Heart left ventricle (tissue), 13 donors: ENCODE measurements around the gene NME1.

ENCODE experiments used
- POLR2A ChIP-seq, 2 donors: fragments of 450-650 bp; IDR thresholded peaks; one replicate each; pipeline ENCODE4 v1.6.1; 2017; ENCODE audit warnings: antibody characterized with exemption in 2 of 2, mild to moderate bottlenecking in 2 of 2, moderate library complexity in 2 of 2
- TF ChIP-seq, protein P1 (sequence below), 12 donors: fragments of 200-600 bp; sonication (generic) in 4 of 12; IDR thresholded peaks; one replicate each; pipeline versions ENCODE4 v1.5.0 to v1.8.0; 2018 to 2022; ENCODE audit warnings: antibody characterized with exemption in 12 of 12, mild to moderate bottlenecking in 5 of 12
- donor health status: ischemic (EF 13 %, LVEDD 7.1; RV severe dilation, severe dysfunction).
- donor health status: DM: no; HTN: yes; CAD: no.
- donor health status: DM: no; HTN: no; CAD: no.
- donor health status: ischemic (EF 25% LVEDD 6.9; RV normal size, moderate dysfunction).
- donor health status: ischemic (EF 25% LVEDD 5.7; RV mildly dilated, moderate dysfunction).
- donor health status: ischemic (EF 35%, LVEDD 5.7; RV mildly dilated, moderate dysfunction).
- donor health status: nonischemic (EF 11% LVEDD 7.7; RV severe dilation, severe dysfunction).
- donor health status: DM: yes; HTN: yes; CAD: no.
- donor health status: PGD.
- donor health status: ischemic (EF 29% LVEDD 5.4; RV normal size, mild dysfunction).
- donor health status: nonischemic (EF 23%, LVEDD 6.1; RV moderate dilation, normal function).

DNA sequence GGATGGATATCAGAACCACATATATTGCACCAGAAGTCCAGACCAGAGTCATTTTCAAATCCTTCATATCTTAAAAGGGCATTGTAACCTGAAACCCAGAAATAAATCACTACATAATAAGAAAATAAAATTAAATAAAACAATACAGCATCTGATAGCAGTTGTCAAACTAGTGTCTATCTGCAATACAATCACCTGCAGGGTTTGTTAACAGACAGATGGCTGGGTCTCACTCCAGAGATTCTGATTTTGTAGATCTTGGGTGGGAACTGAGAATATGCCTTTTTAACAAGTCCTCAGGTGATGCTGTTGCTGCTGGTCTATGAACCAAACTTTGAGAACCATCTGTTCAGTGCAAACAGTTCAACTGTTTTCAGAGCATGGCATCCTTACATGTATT lies 50.5 kb downstream of the NME1 start:
- TF ChIP-seq, protein P1, sequence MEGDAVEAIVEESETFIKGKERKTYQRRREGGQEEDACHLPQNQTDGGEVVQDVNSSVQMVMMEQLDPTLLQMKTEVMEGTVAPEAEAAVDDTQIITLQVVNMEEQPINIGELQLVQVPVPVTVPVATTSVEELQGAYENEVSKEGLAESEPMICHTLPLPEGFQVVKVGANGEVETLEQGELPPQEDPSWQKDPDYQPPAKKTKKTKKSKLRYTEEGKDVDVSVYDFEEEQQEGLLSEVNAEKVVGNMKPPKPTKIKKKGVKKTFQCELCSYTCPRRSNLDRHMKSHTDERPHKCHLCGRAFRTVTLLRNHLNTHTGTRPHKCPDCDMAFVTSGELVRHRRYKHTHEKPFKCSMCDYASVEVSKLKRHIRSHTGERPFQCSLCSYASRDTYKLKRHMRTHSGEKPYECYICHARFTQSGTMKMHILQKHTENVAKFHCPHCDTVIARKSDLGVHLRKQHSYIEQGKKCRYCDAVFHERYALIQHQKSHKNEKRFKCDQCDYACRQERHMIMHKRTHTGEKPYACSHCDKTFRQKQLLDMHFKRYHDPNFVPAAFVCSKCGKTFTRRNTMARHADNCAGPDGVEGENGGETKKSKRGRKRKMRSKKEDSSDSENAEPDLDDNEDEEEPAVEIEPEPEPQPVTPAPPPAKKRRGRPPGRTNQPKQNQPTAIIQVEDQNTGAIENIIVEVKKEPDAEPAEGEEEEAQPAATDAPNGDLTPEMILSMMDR (IDR thresholded peaks at IDR 0.05), result no peak
- no peak for TF ChIP-seq POLR2A (IDR thresholded peaks at IDR 0.05)
